Right lobe of liver (tissue), 6 donors: Measurements from ENCODE around the gene FOXJ3. TPM values are rescaled to one million over a fixed set of nuclear protein-coding genes. Genes with fewer than 3 reads are reported as not detected.

ENCODE experiments used
- ATAC-seq, 4 donors: fragments of 200-7000 bp; cut with Tn5 transposase; one replicate each; pipeline ENCODE4 v1.9.1; 2020; ENCODE audit warnings: mild to moderate bottlenecking in 4 of 4, moderate library complexity in 4 of 4
- DNase-seq, 3 donors: peaks; one replicate each; pipeline ENCODE4 v3.0.0-alpha.2; 2020
- H3K27ac ChIP-seq, 3 donors: fragments of 200-600 bp; one replicate each; pipeline ENCODE4 v1.8.0; 2022
- H3K27me3 ChIP-seq, 2 donors: fragments of 200-600 bp; one replicate each; pipeline ENCODE4 v1.8.0; 2022
- H3K36me3 ChIP-seq, 4 donors: fragments of 200-600 bp; sonication (generic) in 1 of 4; one replicate each; pipeline versions ENCODE4 v1.5.1 to v1.8.0; 2017 to 2022; ENCODE audit warnings: control low read depth in 1 of 4
- H3K4me1 ChIP-seq, 4 donors: fragments of 200-600 bp; sonication (generic) in 1 of 4; one replicate each; pipeline versions ENCODE4 v1.5.1 to v1.8.0; 2017 to 2022; ENCODE audit warnings: control low read depth in 1 of 4
- H3K4me3 ChIP-seq, 3 donors: fragments of 200-600 bp; one replicate each; pipeline ENCODE4 v1.8.0; 2022
- H3K9me3 ChIP-seq, 4 donors: fragments of 200-600 bp; sonication (generic) in 1 of 4; one replicate each; pipeline versions ENCODE4 v1.5.1 to v1.8.0; 2017 to 2022; ENCODE audit warnings: control low read depth in 1 of 4
- POLR2A ChIP-seq: fragments of 450-650 bp; IDR thresholded peaks from one replicate; pipeline ENCODE4 v1.6.1; 2017; ENCODE audit warnings: antibody characterized with exemption, mild to moderate bottlenecking
- WGBS: methylation state at CpG from one replicate; pipeline ENCODE4 v1.1.6; 2018; ENCODE audit warnings: low coverage, low lambda C conversion rate; ENCODE audit not compliant: insufficient coverage; ENCODE audit errors: missing lambda C conversion rate; 5-methylcytosine and 5-hydroxymethylcytosine counted together
- intact Hi-C, 2 donors: fragments of 100-400 bp; cut with DNase I; formaldehyde crosslinking; loops; one replicate each; pipeline versions ENCODE4 v1.11.2 to v1.14.1; 2022
- total RNA-seq, 6 experiments: library from RNA; depleted of rRNA in 2 of 6; stranded (reverse); fragments of >200 nt in 2 of 6; fragmentation: NEBNext Ultra II Directional in 3 of 6; extraction: Animal tissue kit (Norgen Biotek cat#: 25700) in 3 of 6; gene quantifications; one replicate each; pipeline versions ENCODE4 v1.1.0 to v1.2.4, GENCODE V29; 2016 to 2023
- TF ChIP-seq, protein P1 (sequence below), 4 donors: fragments of 200-600 bp in 3 of 4; fragments of 450-650 bp in 1 of 4; IDR thresholded peaks; one replicate each; pipeline versions ENCODE4 v1.5.1 to v1.8.0; 2016 to 2022; ENCODE audit warnings: antibody characterized with exemption in 4 of 4, mild to moderate bottlenecking in 2 of 4
- donor health status: DM: no; HTN: yes; CAD: no.
- donor health status: DM: no; HTN: no; CAD: no.
- donor health status: DM: no; HTN: no; CAD: no.
- donor health status: DM: no; HTN: yes; CAD: no.
- donor health status: DM: no; HTN: yes; CAD: no.

Gene FOXJ3
- total RNA-seq, 6 experiments from 2014 or later, result 12.1 to 18.4 (median 14.5) TPM

GRCh38 chr1:42144711-42145388, 190.2 kb downstream of the FOXJ3 start:
- ATAC-seq (no peak), DNase-seq (no peak)
- TF ChIP-seq POLR2A, result no peak
- TF ChIP-seq, protein P1, sequence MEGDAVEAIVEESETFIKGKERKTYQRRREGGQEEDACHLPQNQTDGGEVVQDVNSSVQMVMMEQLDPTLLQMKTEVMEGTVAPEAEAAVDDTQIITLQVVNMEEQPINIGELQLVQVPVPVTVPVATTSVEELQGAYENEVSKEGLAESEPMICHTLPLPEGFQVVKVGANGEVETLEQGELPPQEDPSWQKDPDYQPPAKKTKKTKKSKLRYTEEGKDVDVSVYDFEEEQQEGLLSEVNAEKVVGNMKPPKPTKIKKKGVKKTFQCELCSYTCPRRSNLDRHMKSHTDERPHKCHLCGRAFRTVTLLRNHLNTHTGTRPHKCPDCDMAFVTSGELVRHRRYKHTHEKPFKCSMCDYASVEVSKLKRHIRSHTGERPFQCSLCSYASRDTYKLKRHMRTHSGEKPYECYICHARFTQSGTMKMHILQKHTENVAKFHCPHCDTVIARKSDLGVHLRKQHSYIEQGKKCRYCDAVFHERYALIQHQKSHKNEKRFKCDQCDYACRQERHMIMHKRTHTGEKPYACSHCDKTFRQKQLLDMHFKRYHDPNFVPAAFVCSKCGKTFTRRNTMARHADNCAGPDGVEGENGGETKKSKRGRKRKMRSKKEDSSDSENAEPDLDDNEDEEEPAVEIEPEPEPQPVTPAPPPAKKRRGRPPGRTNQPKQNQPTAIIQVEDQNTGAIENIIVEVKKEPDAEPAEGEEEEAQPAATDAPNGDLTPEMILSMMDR (IDR thresholded peaks at IDR 0.05), result no peak
- Histone ChIP-seq H3K27ac (no peak overlapping the region), H3K9me3 (no peaks in the 10 kb centered on the region), H3K4me3 (no peak overlapping the region), H3K36me3 (no peaks in the 10 kb centered on the region), H3K4me1 (no peaks in the 10 kb centered on the region), H3K27me3 (no peaks in the 10 kb centered on the region)
- WGBS, result 64% methylated on average over 5 of the region's 12 CpGs
- intact Hi-C loops, result loop anchor here in 1 of 2 donors (10.0 kb wide), 1 partner anchor 610 kb away; no protein-coding TSS in a partner anchor

GRCh38 chr1:42143896-42144710, 190.9 kb downstream of the FOXJ3 start:
- ATAC-seq (no peak), DNase-seq (no peak)
- no peaks in the 10 kb centered on the region for H3K4me1 ChIP-seq
- H3K9me3 ChIP-seq, result no peaks in the 10 kb centered on the region
- H3K36me3 ChIP-seq, result no peaks in the 10 kb centered on the region
- no peak overlapping the region for H3K4me3 ChIP-seq
- WGBS, result 49% methylated on average over 6 of the region's 13 CpGs
- no peak overlapping the region for H3K27ac ChIP-seq
- TF ChIP-seq, protein P1 (IDR thresholded peaks at IDR 0.05), result no peak
- no peak for TF ChIP-seq POLR2A
- no peaks in the 10 kb centered on the region for H3K27me3 ChIP-seq
- intact Hi-C loops, result loop anchor here in 1 of 2 donors (10.0 kb wide), 1 partner anchor 611 kb away; no protein-coding TSS in a partner anchor

DNA sequence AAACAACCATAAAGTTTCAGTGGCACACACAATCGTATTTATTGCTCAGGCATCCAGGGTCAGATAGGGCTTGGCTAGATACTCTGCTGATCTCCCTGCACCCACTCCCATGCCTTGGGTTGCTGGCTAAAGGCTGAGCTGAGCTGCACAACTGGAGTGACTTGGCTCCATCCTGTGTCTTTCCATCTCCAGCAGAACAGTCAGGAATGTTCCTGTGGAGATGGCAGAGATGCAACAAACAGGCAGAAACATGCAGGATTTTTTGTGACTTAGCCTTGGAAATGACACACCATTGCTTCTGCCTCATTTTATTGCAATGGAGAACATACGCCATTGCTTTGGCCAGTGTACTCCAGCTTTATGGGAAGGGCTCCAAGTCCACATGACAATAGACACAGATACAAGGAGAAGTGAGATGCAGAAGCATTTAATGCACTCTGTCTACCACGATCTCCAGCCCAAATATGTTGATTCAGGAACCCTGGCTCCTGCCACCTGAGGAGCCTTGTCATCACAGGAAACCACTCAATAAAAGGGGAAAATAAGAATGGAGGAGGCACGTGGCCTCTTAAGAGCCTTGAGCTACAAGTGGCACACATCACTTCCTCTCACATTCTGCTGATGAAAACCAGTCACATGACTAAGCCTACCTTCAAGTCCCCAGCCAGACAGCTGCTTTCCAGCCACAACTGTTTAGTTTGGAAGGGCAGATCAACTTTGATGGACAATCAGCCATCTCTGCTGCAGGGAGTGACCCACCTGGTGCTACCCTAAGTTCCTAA, 191.9 kb downstream of the FOXJ3 start:
- no peaks in the 10 kb centered on the region for H3K9me3 ChIP-seq
- DNase-seq, result no peak
- no peaks in the 10 kb centered on the region for H3K36me3 ChIP-seq
- 23% methylated on average over 3 of the region's 4 CpGs for WGBS
- no peak overlapping the region for H3K4me3 ChIP-seq
- H3K4me1 ChIP-seq, result no peaks in the 10 kb centered on the region
- no peak for ATAC-seq
- TF ChIP-seq POLR2A, result no peak
- TF ChIP-seq, protein P1 (IDR thresholded peaks at IDR 0.05), result no peak
- no peaks in the 10 kb centered on the region for H3K27me3 ChIP-seq
- no peak overlapping the region for H3K27ac ChIP-seq
- intact Hi-C loops, result loop anchor here in 1 of 2 donors (10.0 kb wide), 1 partner anchor 612 kb away; no protein-coding TSS in a partner anchor

GRCh38 chr1:42141978-42142377, 193.1 kb downstream of the FOXJ3 start:
- no peak for DNase-seq
- Histone ChIP-seq H3K9me3 (no peaks in the 10 kb centered on the region), H3K4me1 (no peaks in the 10 kb centered on the region), H3K27ac (no peak overlapping the region), H3K27me3 (no peaks in the 10 kb centered on the region), H3K4me3 (no peak overlapping the region), H3K36me3 (no peaks in the 10 kb centered on the region)
- intact Hi-C loops, result loop anchor here in 1 of 2 donors (10.0 kb wide), 1 partner anchor 613 kb away; no protein-coding TSS in a partner anchor
- no peak for ATAC-seq
- 84% methylated on average over 4 of the region's 5 CpGs for WGBS
- TF ChIP-seq POLR2A, result no peak
- TF ChIP-seq, protein P1 (IDR thresholded peaks at IDR 0.05), result no peak
